GM20000 (cell line): Measurements from ENCODE around the gene NKAP.

Experiments used
- DNase-seq: peaks from one replicate; pipeline ENCODE4 v3.0.0; 2012; ENCODE audit warnings: low spot score
- CTCF ChIP-seq: IDR thresholded peaks from 2 replicates; pipeline ENCODE4 v1.5.1; 2012; ENCODE audit warnings: mild to moderate bottlenecking, control low read depth; ENCODE audit errors: extremely low read depth, missing control alignments

The NKAP gene

GRCh38 chrX:119943185-119943988 is at the start of gene NKAP:
TSS of gene NKAP (minus strand) at chrX:119943751. CDS start at chrX:119943605, 146 bp downstream.
- no peak for TF ChIP-seq CTCF
- DNase-seq, result peak; percentile 66

GRCh38 chrX:119991005-119991787 is 47.6 kb upstream of the NKAP start:
- TF ChIP-seq CTCF, result no peak
- peak; percentile 31 for DNase-seq

GRCh38 chrX:119990556-119991004 is 47.0 kb upstream of the NKAP start:
- no peak for TF ChIP-seq CTCF
- no peak for DNase-seq

- DNase-seq, result no peak
- TF ChIP-seq CTCF, result no peak
Observed at GRCh38 chrX:119989905-119990555, 46.5 kb upstream of the NKAP start.

- TF ChIP-seq CTCF, result no peak
- no peak for DNase-seq
Observed at GRCh38 chrX:119986203-119986602, 42.7 kb upstream of the NKAP start.

- no peak for TF ChIP-seq CTCF
- no peak for DNase-seq
Observed at GRCh38 chrX:119984652-119985051, 41.1 kb upstream of the NKAP start.
